Gastrocnemius medialis (tissue), 4 donors: Measurements from ENCODE around the gene BTBD19.

Experiments
- CTCF ChIP-seq, 5 experiments: fragments of 450-650 bp in 3 of 5; fragments of 200-600 bp in 2 of 5; sonication (generic) in 2 of 5; IDR thresholded peaks in 4 of 5; conservative IDR thresholded peaks in 1 of 5; 1 replicate in 4 of 5; 2 replicates in 1 of 5; pipeline ENCODE4 v1.5.1; 2016 to 2019; ENCODE audit warnings: antibody characterized with exemption in 5 of 5, mild to moderate bottlenecking in 3 of 5, moderate library complexity in 3 of 5
- POLR2A ChIP-seq, 2 donors: fragments of 450-650 bp; IDR thresholded peaks; one replicate each; pipeline ENCODE4 v1.6.1; 2017; ENCODE audit warnings: antibody characterized with exemption in 2 of 2, mild to moderate bottlenecking in 2 of 2, moderate library complexity in 2 of 2

GRCh38 chr1:44828841-44829440 is 20.6 kb downstream of the BTBD19 start:
- TF ChIP-seq CTCF (IDR thresholded peaks at IDR 0.05 in 4 of 5, conservative IDR thresholded peaks at IDR 0.05 in 1 of 5) = no peak
- no peak for TF ChIP-seq POLR2A (IDR thresholded peaks at IDR 0.05)
